H1 (cell line): Measurements from ENCODE around the gene MS4A5. TPM values are rescaled to one million over a fixed set of nuclear protein-coding genes. Genes with fewer than 3 reads are reported as not detected.

Experiments used
- CTCF ChIA-PET: fragments of 300-600 bp; sonication (Branson Sonifier 250); formaldehyde crosslinking; loops from one replicate; lab custom pipeline; 2021; ENCODE audit not compliant: partially characterized antibody; lab: Charles Lee
- POLR2A ChIA-PET: fragments of 300-600 bp; sonication (Branson Sonifier 250); formaldehyde crosslinking; loops from one replicate; lab custom pipeline; 2021; ENCODE audit warnings: inconsistent platforms; ENCODE audit not compliant: partially characterized antibody; lab: Charles Lee
- DNase-seq, 2 experiments: peaks; one replicate each; pipeline versions ENCODE4 v3.0.0 to v3.0.0-alpha.2; 2010 to 2022; ENCODE audit warnings: low spot score in 2 of 2, low read depth in 1 of 2, mixed read lengths in 1 of 2
- FAIRE-seq: peaks from 2 replicates; lab custom pipeline; 2011; peaks lifted over from hg19 to GRCh38; lab: Jason Lieb, UNC
- H2AFZ ChIP-seq: 2 replicates; pipeline ENCODE4 v1.8.1; 2012; ENCODE audit warnings: low read length, inconsistent platforms
- H2AK5ac ChIP-seq: 2 replicates; pipeline ENCODE4 v1.6.1; 2013; ENCODE audit warnings: low read depth, low read length
- H2BK120ac ChIP-seq: replicated peaks from 2 replicates; pipeline ENCODE3; 2013; ENCODE audit warnings: low read depth, low read length, inconsistent platforms
- H2BK12ac ChIP-seq: 2 replicates; pipeline ENCODE4 v1.6.1; 2013; ENCODE audit warnings: low read depth, low read length
- H2BK15ac ChIP-seq: 2 replicates; pipeline ENCODE4 v1.6.1; 2013; ENCODE audit warnings: low read length
- H2BK20ac ChIP-seq: 2 replicates; pipeline ENCODE4 v1.6.1; 2013; ENCODE audit warnings: low read length
- H2BK5ac ChIP-seq: 2 replicates; pipeline ENCODE4 v1.6.1; 2013; ENCODE audit warnings: low read depth, low read length
- H3K14ac ChIP-seq: 2 replicates; pipeline ENCODE4 v1.6.1; 2013; ENCODE audit warnings: inconsistent platforms; ENCODE audit not compliant: insufficient read length
- H3K18ac ChIP-seq: 2 replicates; pipeline ENCODE4 v1.6.1; 2013; ENCODE audit warnings: low read length; ENCODE audit errors: extremely low read depth
- H3K23ac ChIP-seq: 2 replicates; pipeline ENCODE4 v1.6.1; 2013; ENCODE audit warnings: inconsistent platforms; ENCODE audit not compliant: insufficient read length
- H3K23me2 ChIP-seq: 2 replicates; pipeline ENCODE4 v1.6.1; 2013; ENCODE audit warnings: low read depth, low read length
- H3K27ac ChIP-seq: 2 replicates; pipeline ENCODE4 v1.6.1; 2011; ENCODE audit warnings: low read depth, low read length, inconsistent platforms
- H3K27me3 ChIP-seq, 4 experiments: replicated peaks in 1 of 4; 1 replicate in 1 of 4; 2 replicates in 3 of 4; pipeline versions ENCODE4 v1.6.1 to v1.8.1; 2011 to 2013; ENCODE audit warnings: low read length in 3 of 4, mild to moderate bottlenecking in 3 of 4, inconsistent platforms in 2 of 4, mixed read lengths in 2 of 4, moderate library complexity in 1 of 4; ENCODE audit not compliant: control insufficient read depth in 3 of 4, insufficient read depth in 3 of 4; ENCODE audit errors: extremely low read depth in 1 of 4
- H3K36me3 ChIP-seq, 4 experiments: 2 replicates each; pipeline versions ENCODE4 v1.6.1 to v1.8.1; 2011 to 2013; ENCODE audit warnings: mild to moderate bottlenecking in 4 of 4, low read length in 3 of 4, moderate library complexity in 2 of 4, control low read depth in 1 of 4, inconsistent platforms in 1 of 4; ENCODE audit not compliant: insufficient read depth in 4 of 4, control insufficient read depth in 2 of 4
- H3K4ac ChIP-seq: replicated peaks from 2 replicates; pipeline ENCODE3; 2013; ENCODE audit warnings: low read length, low read depth, mixed read lengths, inconsistent platforms; ENCODE audit not compliant: insufficient read length
- H3K4me1 ChIP-seq, 4 experiments: replicated peaks in 1 of 4; 1 replicate in 1 of 4; 2 replicates in 3 of 4; pipeline versions ENCODE4 v1.6.1 to v1.8.1; 2011 to 2013; ENCODE audit warnings: low read length in 3 of 4, inconsistent platforms in 2 of 4, mixed read lengths in 1 of 4; ENCODE audit not compliant: insufficient read depth in 4 of 4, control insufficient read depth in 3 of 4
- H3K4me2 ChIP-seq, 2 experiments: 2 replicates each; pipeline versions ENCODE4 v1.6.1 to v1.8.1; 2011 to 2013; ENCODE audit warnings: low read depth in 2 of 2, low read length in 2 of 2, control low read depth in 1 of 2, inconsistent platforms in 1 of 2, mild to moderate bottlenecking in 1 of 2; ENCODE audit not compliant: insufficient read depth in 1 of 2
- H3K4me3 ChIP-seq, 4 experiments: fragments of 200-600, 300-600 bp in 1 of 4; sonication (generic), shearing (Covaris generic), sonication (Bioruptor Twin) in 1 of 4; 2 replicates each; pipeline versions ENCODE4 v1.5.1 to v1.8.1; 2011 to 2016; ENCODE audit warnings: low read length in 4 of 4, low read depth in 3 of 4, control low read depth in 2 of 4, inconsistent platforms in 2 of 4, mild to moderate bottlenecking in 2 of 4, mixed read lengths in 1 of 4, moderate library complexity in 1 of 4; ENCODE audit not compliant: insufficient read depth in 2 of 4; ENCODE audit errors: extremely low read depth in 1 of 4
- H3K56ac ChIP-seq: replicated peaks from 2 replicates; pipeline ENCODE3; 2013; ENCODE audit warnings: low read depth, mild to moderate bottlenecking, mixed read lengths, low read length, inconsistent platforms; ENCODE audit not compliant: insufficient read length
- H3K79me1 ChIP-seq: 2 replicates; pipeline ENCODE4 v1.6.1; 2013; ENCODE audit warnings: low read depth, low read length, control low read depth
- H3K79me2 ChIP-seq, 2 experiments: 2 replicates each; pipeline versions ENCODE4 v1.6.1 to v1.8.1; 2012 to 2013; ENCODE audit warnings: low read length in 2 of 2, mild to moderate bottlenecking in 2 of 2, inconsistent platforms in 1 of 2; ENCODE audit not compliant: insufficient read depth in 2 of 2, control insufficient read depth in 1 of 2
- H3K9ac ChIP-seq, 4 experiments: replicated peaks in 1 of 4; 1 replicate in 1 of 4; 2 replicates in 3 of 4; pipeline versions ENCODE4 v1.6.1 to v1.8.1; 2011 to 2013; ENCODE audit warnings: low read depth in 3 of 4, low read length in 3 of 4, control low read depth in 2 of 4, mild to moderate bottlenecking in 2 of 4, moderate library complexity in 2 of 4, inconsistent platforms in 1 of 4; ENCODE audit errors: extremely low read depth in 1 of 4
- H3K9me3 ChIP-seq, 2 experiments: 2 replicates each; pipeline versions ENCODE4 v1.6.1 to v1.8.1; 2012 to 2013; ENCODE audit warnings: mild to moderate bottlenecking in 2 of 2, moderate library complexity in 2 of 2, control low read depth in 1 of 2, inconsistent platforms in 1 of 2, low read depth in 1 of 2, low read length in 1 of 2, mixed read lengths in 1 of 2; ENCODE audit not compliant: insufficient read depth in 2 of 2
- H4K20me1 ChIP-seq, 2 experiments: replicated peaks in 1 of 2; 2 replicates each; pipeline versions ENCODE3 to v1.8.1; 2011 to 2013; ENCODE audit warnings: inconsistent platforms in 2 of 2, low read length in 2 of 2, mild to moderate bottlenecking in 1 of 2; ENCODE audit not compliant: insufficient read depth in 2 of 2, control insufficient read depth in 1 of 2
- H4K5ac ChIP-seq: 2 replicates; pipeline ENCODE4 v1.6.1; 2013; ENCODE audit warnings: low read length, low read depth, mixed read lengths, inconsistent platforms; ENCODE audit not compliant: insufficient read length
- H4K8ac ChIP-seq: 2 replicates; pipeline ENCODE4 v1.8.0; 2013; ENCODE audit warnings: mild to moderate bottlenecking, moderate library complexity, low read length, inconsistent platforms; ENCODE audit not compliant: insufficient read depth; ENCODE audit errors: extremely low read depth
- H4K91ac ChIP-seq: replicated peaks from 2 replicates; pipeline ENCODE3; 2013; ENCODE audit warnings: low read length, mixed read lengths, inconsistent platforms; ENCODE audit not compliant: insufficient read length
- BCL11A ChIP-seq, 2 experiments: IDR thresholded peaks; one replicate each; pipeline ENCODE4 v1.6.1; 2011; ENCODE audit warnings: low read depth in 2 of 2, low read length in 2 of 2, mild to moderate bottlenecking in 2 of 2
- CBX8 ChIP-seq: fragments of 300-800, 300-1000 bp; sonication (generic); IDR thresholded peaks from 2 replicates; pipeline ENCODE4 v1.7.1; 2016; ENCODE audit warnings: low read depth, low read length, borderline replicate concordance
- CHD1 ChIP-seq: IDR thresholded peaks from 2 replicates; pipeline ENCODE4 v1.6.1; 2012; ENCODE audit warnings: low read depth, low read length, improper control_type of control experiment
- CHD2 ChIP-seq: IDR thresholded peaks from 2 replicates; pipeline ENCODE4 v1.6.1; 2012; ENCODE audit warnings: low read length, improper control_type of control experiment
- EZH2 ChIP-seq: fragments of 200-600 bp; sonication (generic); IDR thresholded peaks from 2 replicates; pipeline ENCODE4 v1.7.1; 2012; ENCODE audit warnings: low read depth, mild to moderate bottlenecking, moderate library complexity, low read length, inconsistent platforms; ENCODE audit not compliant: severe bottlenecking
- GABPA ChIP-seq: IDR thresholded peaks from 2 replicates; pipeline ENCODE4 v1.6.1; 2011; ENCODE audit warnings: mild to moderate bottlenecking, low read length, moderate library complexity, borderline replicate concordance; ENCODE audit not compliant: insufficient read depth
- PHF8 ChIP-seq: fragments of 200-600 bp; sonication (generic); conservative IDR thresholded peaks from 2 replicates; pipeline ENCODE4 v1.7.1; 2012; ENCODE audit warnings: low read depth, mild to moderate bottlenecking, inconsistent platforms, low read length, moderate library complexity
- POU5F1 ChIP-seq: IDR thresholded peaks from 2 replicates; pipeline ENCODE4 v1.6.1; 2011; ENCODE audit warnings: low read depth, mild to moderate bottlenecking, low read length, moderate library complexity
- RXRA ChIP-seq: IDR thresholded peaks from 2 replicates; pipeline ENCODE4 v1.6.1; 2011; ENCODE audit warnings: low read depth, mild to moderate bottlenecking, low read length, moderate library complexity; ENCODE audit not compliant: insufficient read depth
- SAP30 ChIP-seq: fragments of 300-600 bp; sonication (generic); IDR thresholded peaks from 2 replicates; pipeline ENCODE4 v1.7.1; 2012; ENCODE audit warnings: low read length, moderate library complexity, mild to moderate bottlenecking, inconsistent platforms; ENCODE audit not compliant: insufficient read depth, insufficient replicate concordance
- SIN3A ChIP-seq, 2 experiments: IDR thresholded peaks in 1 of 2; conservative IDR thresholded peaks in 1 of 2; 2 replicates each; pipeline ENCODE4 v1.6.1; 2011 to 2012; ENCODE audit warnings: low read length in 2 of 2, improper control_type of control experiment in 1 of 2, low read depth in 1 of 2, mild to moderate bottlenecking in 1 of 2
- SP4 ChIP-seq: IDR thresholded peaks from 2 replicates; pipeline ENCODE4 v1.6.1; 2012; ENCODE audit warnings: low read length, inconsistent platforms
- TAF7 ChIP-seq: optimal IDR thresholded peaks from 2 replicates; pipeline ENCODE3; 2011; ENCODE audit warnings: low read depth, mild to moderate bottlenecking, inconsistent platforms, low read length, moderate library complexity, borderline replicate concordance
- ZNF274 ChIP-seq: IDR thresholded peaks from 2 replicates; pipeline ENCODE4 v1.7.0; 2012; ENCODE audit warnings: low read length, borderline replicate concordance; ENCODE audit errors: extremely low read depth
- WGBS, 2 experiments: shearing (Covaris generic) in 1 of 2; methylation state at CpG; one replicate each; pipeline versions ENCODE4 v1.1.6 to v1.1.7; 2013 to 2015; ENCODE audit warnings: low lambda C conversion rate in 2 of 2, mixed read lengths in 2 of 2, inconsistent platforms in 1 of 2, low coverage in 1 of 2, missing lambda C conversion rate in 1 of 2; ENCODE audit not compliant: insufficient replicate concordance in 2 of 2, insufficient coverage in 1 of 2, insufficient read length in 1 of 2; ENCODE audit errors: extremely low coverage in 1 of 2, missing lambda C conversion rate in 1 of 2; 5-methylcytosine and 5-hydroxymethylcytosine counted together
- polyA plus RNA-seq, 7 experiments: library from polyadenylated mRNA; depleted of rRNA in 3 of 7; stranded (reverse) in 5 of 7; unstranded in 2 of 7; fragments of >200 nt in 5 of 7; fragments of 200-250 nt in 2 of 7; gene quantifications; 1 replicate in 5 of 7; 2 replicates in 1 of 7; 4 replicates in 1 of 7; pipeline versions ENCODE4 v1.2.1 to v1.2.3, GENCODE V29; 2011 to 2013; ENCODE audit warnings: missing spikeins in 2 of 7, mixed read lengths in 2 of 7
- total RNA-seq: library from RNA; stranded (reverse); fragmentation: NEBNext Ultra II Directional; extraction: Animal tissue kit (Norgen Biotek cat#: 25700); gene quantifications from 2 replicates; pipeline ENCODE4 v1.2.1, GENCODE V29; 2021

MS4A5 gene
- total and polyA plus RNA-seq, 2 of the 8 experiments (the other 6 are each of a cell fraction or from before 2014, with no cell fraction given), result not detected

DNA sequence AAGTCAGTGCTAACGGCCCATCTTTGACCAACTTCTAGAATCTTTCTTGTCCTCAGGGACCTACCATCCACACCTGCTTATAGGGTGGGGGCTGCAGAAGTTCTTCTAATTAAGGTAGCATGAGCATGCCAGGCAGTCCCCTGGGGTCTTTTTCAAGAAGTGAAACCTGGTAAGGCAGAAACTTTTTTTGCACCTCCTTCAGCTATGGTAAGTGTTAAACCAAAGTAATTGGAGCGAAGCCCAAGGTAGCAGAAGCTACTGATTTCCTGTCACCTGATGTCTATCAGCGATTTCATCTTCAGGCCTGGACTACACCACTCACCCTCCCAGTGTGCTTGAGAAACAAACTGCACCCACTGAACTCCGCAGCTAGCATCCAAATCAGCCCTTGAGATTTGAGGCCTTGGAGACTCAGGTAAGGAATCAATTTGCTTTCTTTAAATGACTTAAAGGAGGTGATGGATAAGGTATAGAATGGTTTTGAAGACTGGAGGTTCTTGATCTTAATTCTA, 26.2 kb downstream of the MS4A5 start, which contains the start of gene MS4A1:
Gene MS4A1 (plus strand): TSS at position 317 of the 512 bp plus-strand sequence. CDS start 6,528 bp downstream, outside the sequence.
- POLR2A ChIA-PET, result no interaction called here
- CTCF ChIA-PET, result no interaction called here
- no peak for TF ChIP-seq SIN3A (conservative IDR thresholded peaks at IDR 0.05 in 1 of 2, IDR thresholded peaks at IDR 0.05 in 1 of 2; ENCODE audit: low read depth in 1 of 2, low read length in 2 of 2)
- TF ChIP-seq CHD2, result no peak
- TF ChIP-seq PHF8, result no peak
- TF ChIP-seq EZH2, result no peak
- no peak for TF ChIP-seq POU5F1
- TF ChIP-seq SP4, result no peak
- no peak for TF ChIP-seq CBX8
- no peak for TF ChIP-seq TAF7
- TF ChIP-seq CHD1, result no peak
- TF ChIP-seq BCL11A (IDR thresholded peaks at IDR 0.05; ENCODE audit: low read depth in 2 of 2, low read length in 2 of 2), result no peak
- no peak for TF ChIP-seq ZNF274
- no peak for TF ChIP-seq GABPA
- no peak for TF ChIP-seq SAP30
- no peak for TF ChIP-seq RXRA

More for the DNA sequence above, 26.2 kb downstream of the MS4A5 start, which contains the start of gene MS4A1:
- DNase-seq (no peak), FAIRE-seq (no peak)
- no peak within 1 kb of the TSS for H2BK5ac ChIP-seq
- no peak within 1 kb of the TSS for H3K4ac ChIP-seq
- H3K9ac ChIP-seq, result no peak within 1 kb of the TSS
- H3K36me3 ChIP-seq, result no peaks in the 10 kb centered on the region
- H3K56ac ChIP-seq, result no peak within 1 kb of the TSS
- H2AFZ ChIP-seq, result no peak within 1 kb of the TSS
- H3K9me3 ChIP-seq, result peaks cover 0 to 8% of the 10 kb centered on the region in 2 experiments; a peak in 2 of 4 replicates
- no peaks in the 10 kb centered on the region for H3K27me3 ChIP-seq
- no peak within 1 kb of the TSS for H3K4me3 ChIP-seq
- H3K27ac ChIP-seq, result no peak within 1 kb of the TSS
- no peak within 1 kb of the TSS for H4K8ac ChIP-seq
- no peak within 1 kb of the TSS for H4K91ac ChIP-seq
- H2BK15ac ChIP-seq, result no peak within 1 kb of the TSS
- H3K23ac ChIP-seq, result no peak within 1 kb of the TSS
- H4K5ac ChIP-seq, result no peak within 1 kb of the TSS
- no peak within 1 kb of the TSS for H2BK12ac ChIP-seq
- no peaks in the 10 kb centered on the region for H3K23me2 ChIP-seq
- no peak within 1 kb of the TSS for H3K4me2 ChIP-seq
- H4K20me1 ChIP-seq, result no peaks in the 10 kb centered on the region
- no peak within 1 kb of the TSS for H2BK20ac ChIP-seq
- no peaks in the 10 kb centered on the region for H3K79me1 ChIP-seq
- H2AK5ac ChIP-seq, result no peak within 1 kb of the TSS
- 68% methylated on average over 4 of the region's 4 CpGs; no CpG with 5 or more reads in 1 of the 2 experiments for WGBS, 2 experiments
- H3K4me1 ChIP-seq, result no peaks in the 10 kb centered on the region
- H2BK120ac ChIP-seq, result no peak within 1 kb of the TSS
- no peaks in the 10 kb centered on the region for H3K79me2 ChIP-seq
- H3K18ac ChIP-seq, result no peak within 1 kb of the TSS
- H3K14ac ChIP-seq, result no peak within 1 kb of the TSS
